Keratinocyte (primary cell): ENCODE data around the gene RCAN2. TPM values are rescaled to one million over a fixed set of nuclear protein-coding genes. Genes with fewer than 3 reads are reported as not detected.

Experiments used
- DNase-seq: peaks from one replicate; pipeline ENCODE4 v3.0.0-alpha.2; 2011; ENCODE audit warnings: low read depth, missing footprints, low spot score
- FAIRE-seq: peaks from 2 replicates; lab custom pipeline; 2011; peaks lifted over from hg19 to GRCh38; lab: Jason Lieb, UNC
- H2AFZ ChIP-seq: 2 replicates; pipeline ENCODE4 v1.6.0; 2012; ENCODE audit warnings: low read length, control low read depth, inconsistent platforms; ENCODE audit not compliant: control insufficient read depth
- H3K27ac ChIP-seq: 2 replicates; pipeline ENCODE4 v1.5.1; 2011; ENCODE audit warnings: low read length; ENCODE audit not compliant: control insufficient read depth, insufficient read depth
- H3K27me3 ChIP-seq: 3 replicates; pipeline ENCODE4 v1.6.0; 2011; ENCODE audit warnings: low read length; ENCODE audit not compliant: control insufficient read depth, insufficient read depth; ENCODE audit errors: extremely low read depth
- H3K36me3 ChIP-seq, 2 experiments: 2 replicates in 1 of 2; 3 replicates in 1 of 2; pipeline ENCODE4 v1.5.1; 2011; ENCODE audit warnings: low read length in 2 of 2, mild to moderate bottlenecking in 1 of 2; ENCODE audit not compliant: control insufficient read depth in 2 of 2, insufficient read depth in 2 of 2; ENCODE audit errors: extremely low read depth in 1 of 2
- H3K4me1 ChIP-seq: 3 replicates; pipeline ENCODE4 v1.5.1; 2011; ENCODE audit warnings: low read length; ENCODE audit not compliant: control insufficient read depth, insufficient read depth; ENCODE audit errors: extremely low read depth
- H3K4me2 ChIP-seq: 3 replicates; pipeline ENCODE4 v1.6.0; 2011; ENCODE audit warnings: low read depth, low read length; ENCODE audit not compliant: control insufficient read depth, insufficient read depth; ENCODE audit errors: extremely low read depth
- H3K4me3 ChIP-seq, 3 experiments: fragments of 200-600 bp in 1 of 3; sonication (generic) in 1 of 3; 2 replicates in 2 of 3; 3 replicates in 1 of 3; pipeline ENCODE4 v1.5.1; 2011 to 2016; ENCODE audit warnings: low read length in 3 of 3, mild to moderate bottlenecking in 3 of 3, control low read depth in 2 of 3, inconsistent platforms in 1 of 3, low read depth in 1 of 3, mixed read lengths in 1 of 3, mixed run types in 1 of 3, moderate library complexity in 1 of 3; ENCODE audit not compliant: control insufficient read depth in 2 of 3, insufficient read depth in 2 of 3; ENCODE audit errors: extremely low read depth in 1 of 3
- H3K79me2 ChIP-seq: 2 replicates; pipeline ENCODE4 v1.6.0; 2012; ENCODE audit warnings: low read length; ENCODE audit not compliant: control insufficient read depth, insufficient read depth
- H3K9ac ChIP-seq: 3 replicates; pipeline ENCODE4 v1.6.0; 2011; ENCODE audit warnings: low read length; ENCODE audit not compliant: control insufficient read depth, insufficient read depth; ENCODE audit errors: extremely low read depth
- H3K9me1 ChIP-seq: 3 replicates; pipeline ENCODE4 v1.6.0; 2011; ENCODE audit warnings: low read length; ENCODE audit not compliant: control insufficient read depth, insufficient read depth; ENCODE audit errors: extremely low read depth
- H3K9me3 ChIP-seq: 2 replicates; pipeline ENCODE4 v1.5.1; 2012; ENCODE audit warnings: low read depth, low read length; ENCODE audit not compliant: control insufficient read depth
- H4K20me1 ChIP-seq: 3 replicates; pipeline ENCODE4 v1.6.0; 2011; ENCODE audit warnings: low read length; ENCODE audit not compliant: control insufficient read depth, insufficient read depth; ENCODE audit errors: extremely low read depth
- EZH2 ChIP-seq: IDR thresholded peaks from one replicate; pipeline ENCODE4 v1.6.1; 2012; ENCODE audit warnings: inconsistent platforms, mild to moderate bottlenecking, low read length, moderate library complexity
- dilution Hi-C: fragments of 300-500 bp; cut with MboI; formaldehyde crosslinking; loops from one replicate; pipeline ENCODE4 v1.7.0; 2020; ENCODE audit warnings: low sequenced_read_pairs; ENCODE audit not compliant: extremely low pct_ligation_motif_present
- polyA plus RNA-seq, 5 experiments: library from polyadenylated mRNA; depleted of rRNA in 3 of 5; stranded (reverse) in 3 of 5; stranded (forward) in 1 of 5; unstranded in 1 of 5; fragments of >200 nt; gene quantifications; 1 replicate in 1 of 5; 2 replicates in 3 of 5; 3 replicates in 1 of 5; pipeline versions ENCODE4 v1.2.1 to v1.2.3, GENCODE V29; 2011 to 2012; ENCODE audit warnings: missing spikeins in 2 of 5, low read depth in 1 of 5, low replicate concordance in 1 of 5
- TF ChIP-seq, protein P1 (sequence below), 3 experiments: IDR thresholded peaks in 1 of 3; conservative IDR thresholded peaks in 1 of 3; optimal IDR thresholded peaks in 1 of 3; 2 replicates in 2 of 3; 3 replicates in 1 of 3; pipeline versions ENCODE3 to v1.5.1; 2011; ENCODE audit warnings: low read length in 3 of 3, mild to moderate bottlenecking in 3 of 3, moderate library complexity in 2 of 3, control low read depth in 1 of 3, inconsistent platforms in 1 of 3; ENCODE audit not compliant: insufficient read depth in 2 of 3; ENCODE audit errors: extremely low read depth in 1 of 3

Gene RCAN2
- polyA plus RNA-seq, 1 donor (not counting 4 experiments of a cell fraction or from before 2014, with no cell fraction given), result not detected

DNA sequence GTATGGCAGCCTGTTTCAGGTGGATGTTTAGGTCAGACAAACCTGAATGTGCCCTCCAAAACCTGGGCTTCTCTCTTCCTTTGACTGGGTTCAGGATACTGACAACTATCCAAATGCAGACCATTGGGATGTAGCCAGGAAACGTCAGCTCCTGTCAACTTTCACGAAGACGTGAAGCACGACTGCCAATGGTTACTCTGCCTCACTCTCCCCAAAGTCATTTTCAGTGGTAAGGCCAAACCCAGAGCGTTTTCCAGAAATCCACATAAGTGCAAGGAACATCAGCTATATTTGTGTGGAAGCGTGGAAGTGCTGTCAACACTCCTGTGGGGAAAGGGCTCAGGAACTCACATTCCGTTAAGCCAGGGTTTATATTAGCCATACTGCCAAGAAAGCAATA is 20.1 kb upstream of the RCAN2 start:
- H3K79me2 ChIP-seq, result no peaks in the 10 kb centered on the region
- H3K4me1 ChIP-seq, result no peaks in the 10 kb centered on the region
- FAIRE-seq, result no peak
- H3K27ac ChIP-seq, result no peak overlapping the region
- no peaks in the 10 kb centered on the region for H3K9me1 ChIP-seq
- H3K4me3 ChIP-seq, result no peak overlapping the region
- TF ChIP-seq, protein P1, sequence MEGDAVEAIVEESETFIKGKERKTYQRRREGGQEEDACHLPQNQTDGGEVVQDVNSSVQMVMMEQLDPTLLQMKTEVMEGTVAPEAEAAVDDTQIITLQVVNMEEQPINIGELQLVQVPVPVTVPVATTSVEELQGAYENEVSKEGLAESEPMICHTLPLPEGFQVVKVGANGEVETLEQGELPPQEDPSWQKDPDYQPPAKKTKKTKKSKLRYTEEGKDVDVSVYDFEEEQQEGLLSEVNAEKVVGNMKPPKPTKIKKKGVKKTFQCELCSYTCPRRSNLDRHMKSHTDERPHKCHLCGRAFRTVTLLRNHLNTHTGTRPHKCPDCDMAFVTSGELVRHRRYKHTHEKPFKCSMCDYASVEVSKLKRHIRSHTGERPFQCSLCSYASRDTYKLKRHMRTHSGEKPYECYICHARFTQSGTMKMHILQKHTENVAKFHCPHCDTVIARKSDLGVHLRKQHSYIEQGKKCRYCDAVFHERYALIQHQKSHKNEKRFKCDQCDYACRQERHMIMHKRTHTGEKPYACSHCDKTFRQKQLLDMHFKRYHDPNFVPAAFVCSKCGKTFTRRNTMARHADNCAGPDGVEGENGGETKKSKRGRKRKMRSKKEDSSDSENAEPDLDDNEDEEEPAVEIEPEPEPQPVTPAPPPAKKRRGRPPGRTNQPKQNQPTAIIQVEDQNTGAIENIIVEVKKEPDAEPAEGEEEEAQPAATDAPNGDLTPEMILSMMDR (optimal IDR thresholded peaks at IDR 0.05 in 1 of 3, IDR thresholded peaks at IDR 0.05 in 1 of 3, conservative IDR thresholded peaks at IDR 0.05 in 1 of 3; ENCODE audit: extremely low read depth in 1 of 3, insufficient read depth in 2 of 3, low read length in 3 of 3), result no peak
- TF ChIP-seq EZH2, result no peak
- no peak overlapping the region for H3K4me2 ChIP-seq
- no peak overlapping the region for H3K9ac ChIP-seq
- no peaks in the 10 kb centered on the region for H4K20me1 ChIP-seq
- no peaks in the 10 kb centered on the region for H3K9me3 ChIP-seq
- H2AFZ ChIP-seq, result no peak overlapping the region
- dilution Hi-C loops, result no loop called here
- H3K27me3 ChIP-seq, result no peaks in the 10 kb centered on the region
- no peak for DNase-seq
- no peaks in the 10 kb centered on the region for H3K36me3 ChIP-seq

DNA sequence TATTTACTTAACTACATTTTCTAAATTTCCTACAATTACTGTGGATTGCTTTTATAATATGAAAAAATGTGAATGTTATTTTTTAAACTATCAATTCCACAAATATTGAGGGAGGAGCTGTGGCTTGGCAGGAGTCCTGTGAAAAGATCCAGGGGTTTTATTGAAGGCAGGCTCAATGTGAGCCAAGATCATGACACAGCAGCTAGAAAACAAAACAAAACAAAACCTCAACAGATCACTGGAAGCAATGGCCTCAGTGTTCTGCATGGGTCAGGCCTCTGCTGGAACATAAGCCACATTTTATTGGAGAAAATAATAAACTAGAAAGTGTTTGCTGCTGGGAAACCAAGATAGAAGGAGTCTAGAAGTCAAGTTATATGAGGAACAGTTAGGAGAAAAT is 19.4 kb upstream of the RCAN2 start:
- H3K27ac ChIP-seq, result no peak overlapping the region
- H4K20me1 ChIP-seq, result no peaks in the 10 kb centered on the region
- H3K4me2 ChIP-seq, result no peak overlapping the region
- no peaks in the 10 kb centered on the region for H3K36me3 ChIP-seq
- no peak for TF ChIP-seq EZH2
- TF ChIP-seq, protein P1 (optimal IDR thresholded peaks at IDR 0.05 in 1 of 3, IDR thresholded peaks at IDR 0.05 in 1 of 3, conservative IDR thresholded peaks at IDR 0.05 in 1 of 3; ENCODE audit: extremely low read depth in 1 of 3, insufficient read depth in 2 of 3, low read length in 3 of 3), result no peak
- H3K4me1 ChIP-seq, result no peaks in the 10 kb centered on the region
- DNase-seq (no peak), FAIRE-seq (no peak)
- H2AFZ ChIP-seq, result no peak overlapping the region
- dilution Hi-C loops, result no loop called here
- H3K9me1 ChIP-seq, result no peaks in the 10 kb centered on the region
- no peaks in the 10 kb centered on the region for H3K27me3 ChIP-seq
- no peak overlapping the region for H3K9ac ChIP-seq
- H3K9me3 ChIP-seq, result no peaks in the 10 kb centered on the region
- H3K4me3 ChIP-seq, result no peak overlapping the region
- no peaks in the 10 kb centered on the region for H3K79me2 ChIP-seq
